Psoas muscle (tissue), 8 donors: ENCODE measurements around the gene PCYOX1L. TPM values are rescaled to one million over a fixed set of nuclear protein-coding genes. Genes with fewer than 3 reads are reported as not detected.

Experiments
- ATAC-seq, 4 donors: fragments of 200-7000 bp; cut with Tn5 transposase; one replicate each; pipeline ENCODE4 v1.9.1; 2020; ENCODE audit warnings: moderate library complexity in 3 of 4, mild to moderate bottlenecking in 2 of 4
- DNase-seq, 2 donors: peaks; one replicate each; pipeline ENCODE4 v3.0.0-alpha.2; 2020
- H3K27ac ChIP-seq: fragments of 200-600 bp; one replicate; pipeline ENCODE4 v1.8.0; 2022
- H3K27me3 ChIP-seq, 3 donors: fragments of 200-600 bp in 1 of 3; one replicate each; pipeline versions ENCODE4 v1.6.1 to v1.8.0; 2013 to 2022; ENCODE audit warnings: low read length in 2 of 3, mild to moderate bottlenecking in 2 of 3, moderate library complexity in 1 of 3; ENCODE audit not compliant: insufficient read depth in 3 of 3
- H3K36me3 ChIP-seq, 2 donors: fragments of 200-600 bp in 1 of 2; one replicate each; pipeline versions ENCODE4 v1.6.1 to v1.8.0; 2013 to 2022; ENCODE audit warnings: low read depth in 1 of 2, mild to moderate bottlenecking in 1 of 2, moderate library complexity in 1 of 2; ENCODE audit not compliant: insufficient read depth in 1 of 2
- H3K4me1 ChIP-seq: fragments of 200-600 bp; one replicate; pipeline ENCODE4 v1.8.0; 2022
- H3K4me3 ChIP-seq: fragments of 200-600 bp; one replicate; pipeline ENCODE4 v1.8.0; 2022; ENCODE audit warnings: mild to moderate bottlenecking
- H3K9me3 ChIP-seq: fragments of 200-600 bp; one replicate; pipeline ENCODE4 v1.8.0; 2022
- WGBS, 3 donors: extraction: QIAGEN DNeasy Blood & Tissue Kit; methylation state at CpG; one replicate each; pipeline versions ENCODE4 v1.1.6 to v1.1.7; 2013; 5-methylcytosine and 5-hydroxymethylcytosine counted together
- intact Hi-C, 2 donors: fragments of 100-400 bp; cut with DNase I; formaldehyde crosslinking; loops; one replicate each; pipeline versions ENCODE4 v1.11.0 to v1.14.2; 2022
- polyA plus RNA-seq, 3 donors: library from polyadenylated mRNA; stranded (reverse); fragments of 200-250 nt; gene quantifications; one replicate each; pipeline ENCODE4 v1.2.3, GENCODE V29; 2013
- total RNA-seq, 4 donors: library from RNA; stranded (reverse); fragmentation: NEBNext Ultra II Directional in 2 of 4; extraction: Animal tissue kit (Norgen Biotek cat#: 25700) in 2 of 4; gene quantifications; one replicate each; pipeline versions ENCODE4 v1.2.1 to v1.2.4, GENCODE V29; 2021 to 2023
- TF ChIP-seq, protein P1 (sequence below): fragments of 200-600 bp; IDR thresholded peaks from one replicate; pipeline ENCODE4 v1.8.0; 2022; ENCODE audit warnings: antibody characterized with exemption
- donor health status: healthy with polysubstance abuse.
- donor health status: DM: no; HTN: no; CAD: no; lungs with moderate emphysema.
- donor health status: Bipolar disorder and iron deficiency.
- donor health status: healthy.
- donor health status: DM: yes; HTN: yes; CAD: no.
- donor health status: DM: no; HTN: no; CAD: no.
- donor health status: DM: no; HTN: no; CAD: no.
- donor health status: DM: yes; HTN: yes; CAD: no.

The PCYOX1L gene
- total and polyA plus RNA-seq, 7 donors = 0.28 to 2.7 (median 0.70) TPM

DNA sequence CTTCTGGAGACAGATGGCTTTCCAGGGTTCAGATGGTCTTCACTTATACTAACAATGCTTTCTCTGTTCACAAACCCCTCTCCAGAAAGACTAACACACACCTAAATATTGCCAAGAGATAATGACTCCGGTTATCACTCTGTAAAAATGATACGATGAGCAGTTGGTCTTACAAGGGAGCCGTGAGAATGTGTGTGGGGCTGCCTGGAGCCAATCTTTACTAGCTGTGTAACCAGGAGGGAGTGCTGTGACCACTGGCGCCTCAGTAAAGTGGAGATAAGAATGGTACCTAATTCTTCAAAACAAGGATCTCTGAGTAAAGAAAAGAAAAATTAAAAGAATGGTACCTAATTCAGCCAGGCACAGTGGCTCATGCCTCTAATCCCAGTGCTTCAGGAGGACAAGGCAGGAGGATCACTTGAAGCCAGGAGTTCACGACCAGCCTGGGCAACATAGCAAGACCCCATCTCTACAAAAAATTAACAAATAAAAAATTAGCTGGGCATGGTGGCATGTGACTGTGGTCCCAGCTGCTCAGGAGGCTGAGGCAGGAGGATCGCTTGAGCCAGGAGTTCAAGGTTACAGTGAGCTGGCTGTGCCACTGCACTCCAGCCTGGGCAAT is 61.2 kb downstream of the PCYOX1L start:
- Histone ChIP-seq H3K36me3 (peaks cover 0 to 3% of the 10 kb centered on the region in 2 donors), H3K4me1 (peaks cover 10% of the 10 kb centered on the region), H3K27me3 (no peaks in the 10 kb centered on the region), H3K4me3 (no peak overlapping the region), H3K27ac (no peak overlapping the region), H3K9me3 (no peaks in the 10 kb centered on the region)
- ATAC-seq (no peak), DNase-seq (no peak)
- WGBS, 3 donors = 76 to 81% (median 78%) methylated on average over 6 of the region's 6 CpGs
- TF ChIP-seq, protein P1, sequence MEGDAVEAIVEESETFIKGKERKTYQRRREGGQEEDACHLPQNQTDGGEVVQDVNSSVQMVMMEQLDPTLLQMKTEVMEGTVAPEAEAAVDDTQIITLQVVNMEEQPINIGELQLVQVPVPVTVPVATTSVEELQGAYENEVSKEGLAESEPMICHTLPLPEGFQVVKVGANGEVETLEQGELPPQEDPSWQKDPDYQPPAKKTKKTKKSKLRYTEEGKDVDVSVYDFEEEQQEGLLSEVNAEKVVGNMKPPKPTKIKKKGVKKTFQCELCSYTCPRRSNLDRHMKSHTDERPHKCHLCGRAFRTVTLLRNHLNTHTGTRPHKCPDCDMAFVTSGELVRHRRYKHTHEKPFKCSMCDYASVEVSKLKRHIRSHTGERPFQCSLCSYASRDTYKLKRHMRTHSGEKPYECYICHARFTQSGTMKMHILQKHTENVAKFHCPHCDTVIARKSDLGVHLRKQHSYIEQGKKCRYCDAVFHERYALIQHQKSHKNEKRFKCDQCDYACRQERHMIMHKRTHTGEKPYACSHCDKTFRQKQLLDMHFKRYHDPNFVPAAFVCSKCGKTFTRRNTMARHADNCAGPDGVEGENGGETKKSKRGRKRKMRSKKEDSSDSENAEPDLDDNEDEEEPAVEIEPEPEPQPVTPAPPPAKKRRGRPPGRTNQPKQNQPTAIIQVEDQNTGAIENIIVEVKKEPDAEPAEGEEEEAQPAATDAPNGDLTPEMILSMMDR = no peak
- intact Hi-C loops = no loop called here

Other genes with a start within 250 kb of the PCYOX1L start
- gene ABLIM3, start 216.6 kb upstream of the PCYOX1L start, total RNA-seq = 10 to 100 TPM; 34.3 to 54.5 (median 42.8) TPM
- gene ABLIM3, start 216.6 kb upstream of the PCYOX1L start, polyA plus RNA-seq = 10 to 100 TPM; 18.7 to 35.0 (median 23.8) TPM
- gene AFAP1L1, start 86.2 kb upstream of the PCYOX1L start, total RNA-seq = 10 to 100 TPM; 21.0 to 38.6 (median 26.4) TPM
- gene AFAP1L1, start 86.2 kb upstream of the PCYOX1L start, polyA plus RNA-seq = 10 to 100 TPM; 10.8 to 39.9 (median 15.0) TPM
- 10 to 100 TPM in 2 of 4 donors, 1 to 10 TPM in 2; 8.8 to 11.1 (median 9.5) TPM for gene GRPEL2, start 12.5 kb upstream of the PCYOX1L start, total RNA-seq
- 10 to 100 TPM in 2 of 3 donors, 1 to 10 TPM in 1; 4.7 to 11.6 (median 11.0) TPM for gene GRPEL2, start 12.5 kb upstream of the PCYOX1L start, polyA plus RNA-seq
- under 1 TPM in 1 of 4 donors, not detected in 3; 0.58 TPM for gene IL17B, start 21.2 kb downstream of the PCYOX1L start, total RNA-seq
- gene IL17B, start 21.2 kb downstream of the PCYOX1L start, polyA plus RNA-seq = under 1 TPM in 2 of 3 donors, not detected in 1; 0.08 to 0.42 TPM
- gene CSNK1A1, start 193.4 kb downstream of the PCYOX1L start, total RNA-seq = 100 to 1,000 TPM; 139 to 394 (median 224) TPM
- 100 to 1,000 TPM in 2 of 3 donors, 10 to 100 TPM in 1; 73.6 to 201 (median 142) TPM for gene CSNK1A1, start 193.4 kb downstream of the PCYOX1L start, polyA plus RNA-seq
- 10 to 100 TPM in 3 of 4 donors, 1 to 10 TPM in 1; 9.0 to 29.3 (median 18.7) TPM for gene ARHGEF37, start 223.5 kb downstream of the PCYOX1L start, total RNA-seq
- 10 to 100 TPM in 2 of 3 donors, 1 to 10 TPM in 1; 2.3 to 13.4 (median 13.0) TPM for gene ARHGEF37, start 223.5 kb downstream of the PCYOX1L start, polyA plus RNA-seq